GM18951 (cell line): ENCODE results near the gene IRF8.

ENCODE experiments used
- POLR2A ChIP-seq: IDR thresholded peaks from 4 replicates; pipeline ENCODE4 v1.6.1; 2011; ENCODE audit warnings: mild to moderate bottlenecking; ENCODE audit not compliant: insufficient read length, insufficient read depth; ENCODE audit errors: extremely low read depth
- in situ Hi-C: fragments of 300-500 bp; cut with MboI; formaldehyde crosslinking; loops from one replicate; pipeline ENCODE4 v1.12.0; 2022; ENCODE audit warnings: low sequenced_read_pairs, mixed read lengths, inconsistent platforms; ENCODE audit not compliant: unreplicated experiment

The IRF8 gene

DNA sequence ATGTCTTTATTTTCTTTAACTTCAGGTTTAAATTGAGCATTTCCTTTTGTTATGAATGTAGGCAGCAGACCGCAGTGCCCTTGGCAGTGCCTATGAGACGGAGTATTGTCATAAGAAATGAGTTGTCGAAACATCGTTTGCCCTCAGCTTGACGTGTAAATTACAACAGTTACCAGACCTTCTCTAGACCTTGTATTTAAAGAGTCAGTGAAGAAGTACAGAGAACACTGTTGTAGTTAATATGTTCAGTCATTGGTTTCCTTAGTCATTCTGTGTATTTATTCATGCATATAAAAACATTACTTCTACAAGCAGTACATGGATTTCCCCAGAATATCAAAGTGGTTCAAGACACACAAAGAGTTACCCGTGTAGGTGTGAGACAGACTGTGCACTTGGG is 19.0 kb downstream of the IRF8 start:
- TF ChIP-seq POLR2A, result no peak

DNA sequence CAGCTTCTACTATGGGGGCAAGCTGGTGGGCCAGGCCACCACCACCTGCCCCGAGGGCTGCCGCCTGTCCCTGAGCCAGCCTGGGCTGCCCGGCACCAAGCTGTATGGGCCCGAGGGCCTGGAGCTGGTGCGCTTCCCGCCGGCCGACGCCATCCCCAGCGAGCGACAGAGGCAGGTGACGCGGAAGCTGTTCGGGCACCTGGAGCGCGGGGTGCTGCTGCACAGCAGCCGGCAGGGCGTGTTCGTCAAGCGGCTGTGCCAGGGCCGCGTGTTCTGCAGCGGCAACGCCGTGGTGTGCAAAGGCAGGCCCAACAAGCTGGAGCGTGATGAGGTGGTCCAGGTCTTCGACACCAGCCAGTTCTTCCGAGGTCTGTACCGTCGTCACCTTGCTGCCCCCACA is 19.5 kb downstream of the IRF8 start:
- in situ Hi-C loops, result no loop called here
- TF ChIP-seq POLR2A, result no peak

More for the DNA sequence above, 19.0 kb downstream of the IRF8 start:
- in situ Hi-C loops, result no loop called here

- no peak for TF ChIP-seq POLR2A
- in situ Hi-C loops, result no loop called here
These were observed 20.6 kb downstream of the IRF8 start for GRCh38 chr16:85919271-85920267.

DNA sequence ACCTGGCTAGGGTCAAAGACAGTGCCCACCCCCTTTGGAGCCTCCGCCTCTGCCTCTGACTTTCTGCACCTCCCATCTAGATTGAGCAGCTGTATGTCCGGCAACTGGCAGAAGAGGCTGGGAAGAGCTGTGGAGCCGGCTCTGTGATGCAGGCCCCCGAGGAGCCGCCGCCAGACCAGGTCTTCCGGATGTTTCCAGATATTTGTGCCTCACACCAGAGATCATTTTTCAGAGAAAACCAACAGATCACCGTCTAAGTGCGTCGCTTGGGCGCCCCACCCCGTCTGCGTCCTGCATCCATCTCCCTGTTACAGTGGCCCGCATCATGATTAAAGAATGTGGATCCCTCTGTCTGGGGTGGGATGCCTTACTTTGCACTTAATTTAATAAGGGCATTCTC is 22.1 kb downstream of the IRF8 start:
- in situ Hi-C loops, result no loop called here
- TF ChIP-seq POLR2A, result no peak

GRCh38 chr16:85923153-85924021 is 24.4 kb downstream of the IRF8 start:
- in situ Hi-C loops, result no loop called here
- peak; percentile 37 for TF ChIP-seq POLR2A

GRCh38 chr16:85924675-85925074 is 25.7 kb downstream of the IRF8 start:
- TF ChIP-seq POLR2A, result no peak
- in situ Hi-C loops, result no loop called here

- TF ChIP-seq POLR2A, result no peak
- in situ Hi-C loops, result no loop called here
These were observed 27.4 kb downstream of the IRF8 start for GRCh38 chr16:85926370-85926769.

DNA sequence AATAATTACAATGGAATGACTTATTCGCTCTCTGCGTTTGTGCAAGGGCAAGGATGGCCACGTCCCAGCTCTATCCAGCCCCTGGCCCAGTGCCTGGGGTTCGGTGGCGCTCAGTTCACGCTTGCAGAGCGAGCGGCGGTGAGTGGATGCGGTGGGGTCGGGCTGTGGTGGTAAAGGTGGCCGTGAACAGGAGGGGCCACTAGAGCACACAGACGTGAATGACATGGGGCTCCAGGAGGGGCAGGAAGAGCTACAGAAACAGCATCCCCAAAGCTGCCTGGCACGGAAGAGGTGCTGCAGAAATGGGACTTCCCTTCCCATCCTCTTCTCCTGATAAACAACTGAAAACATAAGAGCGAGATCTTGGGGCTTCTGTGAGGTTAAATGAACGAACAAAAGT is 28.4 kb downstream of the IRF8 start:
- TF ChIP-seq POLR2A, result no peak
- in situ Hi-C loops, result no loop called here

DNA sequence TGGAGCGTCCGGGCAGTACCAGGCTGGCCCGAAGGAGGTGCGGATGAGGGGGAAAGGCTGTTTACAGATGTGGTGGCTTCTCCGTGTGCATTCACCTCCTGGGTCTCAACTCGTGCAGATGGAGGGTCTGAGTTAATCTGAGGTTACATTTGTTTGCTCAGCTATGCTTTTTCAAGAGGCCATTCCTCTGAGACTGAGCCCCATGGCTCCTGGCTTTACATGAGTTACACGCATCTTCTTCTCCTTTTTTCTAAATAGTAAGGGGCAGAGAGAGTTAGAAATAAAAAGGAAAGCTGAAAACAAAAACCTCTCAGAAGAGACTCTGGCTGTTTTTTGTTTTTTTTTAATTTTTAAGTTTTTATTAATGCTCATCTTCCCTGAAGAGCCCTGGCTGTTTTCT is 29.0 kb downstream of the IRF8 start:
- in situ Hi-C loops, result no loop called here
- no peak for TF ChIP-seq POLR2A

- in situ Hi-C loops, result no loop called here
- no peak for TF ChIP-seq POLR2A
These were observed 29.4 kb downstream of the IRF8 start for GRCh38 chr16:85928401-85928820.

- in situ Hi-C loops, result no loop called here
- TF ChIP-seq POLR2A, result no peak
These were observed 30.3 kb downstream of the IRF8 start for GRCh38 chr16:85929259-85929721.

DNA sequence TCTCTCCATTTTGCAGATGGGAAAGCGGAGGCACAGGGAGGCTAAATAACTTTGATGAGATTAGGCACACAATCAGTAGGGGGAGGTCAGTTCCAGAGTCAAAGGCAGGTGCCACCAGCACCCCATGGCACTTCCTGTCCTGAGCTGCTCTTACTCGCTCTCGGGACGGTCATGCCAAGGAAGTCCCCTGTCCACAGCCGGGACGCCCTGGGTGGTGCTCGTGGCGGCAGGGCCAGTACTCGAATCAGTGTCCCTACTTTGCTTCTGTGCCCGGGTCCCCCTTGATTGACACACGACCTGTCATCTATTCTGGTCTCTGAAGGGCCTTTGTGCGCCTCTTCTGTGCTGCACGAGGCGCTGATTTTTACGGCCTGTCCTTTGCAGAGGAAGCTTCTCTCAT is 31.3 kb downstream of the IRF8 start:
- no peak for TF ChIP-seq POLR2A
- in situ Hi-C loops, result no loop called here
